DMS114 treated with DMSO at 0.1 percent for 48 hours (cell line): ENCODE results near the gene CHST8.
"Not testable (repeated sequence)": the region's sequence is repeated elsewhere in the genome, so short reads cannot be mapped to it uniquely, and the experiment has no call there.

Experiments used
- DNase-seq: peaks from one replicate; lab custom pipeline; 2025; ENCODE audit not compliant: unreplicated experiment; lab: John Stamatoyannopoulos, UW

Gene CHST8

DNA sequence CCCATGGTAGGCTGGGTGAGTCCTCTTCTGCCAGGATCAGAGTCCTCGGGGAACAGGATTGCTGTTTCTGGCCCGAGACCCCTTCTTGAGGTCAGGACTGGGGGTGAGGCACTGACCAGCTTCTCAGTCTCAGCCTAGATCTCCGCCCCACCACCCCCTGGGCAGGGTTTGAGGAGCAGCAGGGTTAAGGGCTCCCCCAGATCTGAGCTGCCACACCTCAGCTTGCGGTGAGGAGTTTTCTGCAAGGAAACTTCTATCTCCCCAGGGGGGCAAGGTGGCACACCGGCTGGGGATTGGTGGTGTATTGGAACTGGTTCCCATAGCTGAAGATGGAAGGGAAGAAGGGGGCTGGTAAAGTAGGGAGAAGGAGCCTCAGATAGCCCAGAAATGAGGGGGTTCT lies 19.5 kb downstream of the CHST8 start:
- no peak for DNase-seq

DNA sequence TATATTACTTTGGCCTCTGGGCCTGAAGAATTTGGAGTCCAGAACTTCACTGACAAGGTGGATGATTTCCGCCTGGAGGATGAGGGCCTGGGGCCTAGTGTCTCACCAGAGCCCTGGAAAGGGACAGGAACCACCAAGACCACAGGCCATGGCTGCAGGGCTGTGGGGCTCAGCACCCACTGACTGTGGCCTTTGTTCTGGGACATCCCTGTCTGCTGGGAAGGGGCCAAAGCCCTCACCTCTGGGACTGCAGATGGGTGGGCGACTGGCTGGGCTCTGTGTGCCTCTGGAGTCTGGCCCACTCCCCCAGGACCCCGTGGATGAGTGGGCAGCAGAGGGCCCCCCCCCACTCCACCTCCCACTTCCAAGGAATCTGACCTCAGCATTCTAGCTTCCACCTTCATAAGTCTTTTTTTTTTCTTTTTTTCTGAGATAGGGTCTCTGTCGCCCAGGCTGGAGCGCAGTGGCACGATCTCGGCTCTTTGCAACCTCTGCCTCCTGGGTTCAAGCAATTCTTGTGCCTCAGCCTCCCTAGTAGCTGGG lies 20.3 kb downstream of the CHST8 start:
- no peak for DNase-seq

DNA sequence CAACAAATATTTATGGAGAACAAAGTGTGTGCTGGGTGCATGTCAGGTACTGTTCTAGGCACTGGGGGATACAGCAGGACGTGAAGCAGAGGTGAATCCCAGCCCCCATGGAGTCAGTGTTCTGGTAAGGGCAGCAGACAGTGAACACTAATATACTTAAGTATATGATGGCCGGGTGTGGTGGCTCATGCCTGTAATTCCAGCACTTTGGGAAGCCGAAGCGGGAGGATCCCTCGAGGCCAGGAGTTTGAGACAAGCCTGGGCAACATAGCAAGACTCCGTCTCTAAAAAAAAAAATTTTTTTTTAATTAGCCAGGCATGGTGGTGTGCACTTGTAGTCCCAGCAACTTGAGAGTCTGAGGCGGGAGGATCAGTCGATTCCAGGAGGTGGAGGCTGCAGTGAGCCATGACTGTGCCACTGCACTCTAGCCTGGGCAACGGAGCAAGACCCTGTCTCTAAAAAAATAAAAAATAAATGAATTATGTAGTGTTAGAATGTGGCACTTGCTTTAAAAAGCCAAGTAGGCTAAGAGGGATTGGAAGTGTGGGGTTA lies 22.6 kb downstream of the CHST8 start:
- no peak for DNase-seq

DNA sequence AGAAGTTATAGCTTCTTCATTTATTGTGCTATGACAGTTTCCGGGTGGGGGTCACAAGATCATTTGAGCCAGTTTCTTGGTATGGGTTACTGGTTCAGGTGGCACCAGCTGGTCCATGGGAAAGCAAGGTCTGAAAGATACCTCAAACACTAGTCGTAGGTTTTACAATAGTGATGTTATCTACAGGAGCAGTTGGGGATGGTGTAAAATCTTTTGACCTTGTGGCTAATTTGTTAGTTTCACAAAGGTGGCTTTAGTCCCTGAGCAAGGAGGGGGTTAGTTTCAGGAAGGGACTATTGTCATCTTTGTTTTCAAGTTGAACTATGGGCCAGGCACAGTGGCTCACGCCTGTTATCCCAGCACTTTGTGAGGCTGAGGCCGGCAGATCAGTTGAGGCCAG lies 24.6 kb downstream of the CHST8 start:
- no peak for DNase-seq

DNA sequence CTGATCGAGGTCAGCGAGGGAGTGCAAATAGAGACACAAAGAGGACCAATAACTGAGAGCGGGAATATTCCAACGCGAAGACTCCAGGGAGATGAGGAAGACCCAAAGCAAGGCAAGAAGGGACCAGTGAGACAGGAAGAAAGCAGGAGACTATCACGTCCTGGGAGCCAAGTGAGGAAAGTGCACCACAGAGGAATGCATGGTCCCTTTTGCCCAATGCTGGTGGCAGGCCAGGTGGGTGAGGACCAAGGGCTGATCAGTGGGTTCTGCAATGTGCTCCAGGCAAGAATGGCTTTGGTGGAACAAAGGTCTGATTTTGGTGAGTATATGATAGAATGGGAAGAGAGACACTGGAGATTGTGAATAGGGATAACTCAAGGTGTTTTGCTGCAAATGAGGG lies 25.4 kb downstream of the CHST8 start:
- DNase-seq: no peak

DNA sequence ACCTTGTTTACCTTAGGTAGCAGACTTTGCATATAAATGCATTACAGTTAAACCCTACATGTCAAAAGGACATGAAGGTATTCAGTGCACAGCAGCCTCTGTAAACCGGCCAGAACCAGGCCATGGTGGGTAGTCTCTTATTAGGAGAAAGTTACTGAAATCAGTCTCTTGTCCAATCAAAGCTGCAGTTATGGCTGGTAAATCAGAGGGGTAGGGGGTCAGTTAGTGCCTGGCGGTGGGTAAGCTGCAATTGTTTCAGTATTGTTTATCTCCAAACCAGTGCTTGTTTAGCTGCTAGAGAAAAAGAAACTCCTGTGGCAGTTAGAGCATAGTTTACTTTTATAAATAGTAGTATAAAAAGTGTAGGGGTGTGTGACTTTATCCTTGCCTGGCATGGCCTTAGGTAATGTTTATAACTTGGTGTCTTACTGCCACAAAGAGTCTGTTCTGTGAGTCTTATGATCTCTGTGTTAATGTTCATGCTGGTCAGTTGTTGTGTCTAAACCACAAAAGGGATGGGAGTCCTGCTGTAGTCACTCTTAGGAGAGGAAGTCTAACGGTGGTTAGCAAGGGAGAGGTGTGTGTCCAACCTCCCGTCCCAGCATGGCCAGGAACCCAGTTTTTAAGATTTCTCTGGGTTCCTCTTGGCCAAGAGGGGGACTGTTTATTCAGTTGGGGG lies 28.0 kb downstream of the CHST8 start:
- DNase-seq: no peak

- no peak for DNase-seq
Measured at GRCh38 chr19:33653684-33654083, 31.9 kb downstream of the CHST8 start.

DNA sequence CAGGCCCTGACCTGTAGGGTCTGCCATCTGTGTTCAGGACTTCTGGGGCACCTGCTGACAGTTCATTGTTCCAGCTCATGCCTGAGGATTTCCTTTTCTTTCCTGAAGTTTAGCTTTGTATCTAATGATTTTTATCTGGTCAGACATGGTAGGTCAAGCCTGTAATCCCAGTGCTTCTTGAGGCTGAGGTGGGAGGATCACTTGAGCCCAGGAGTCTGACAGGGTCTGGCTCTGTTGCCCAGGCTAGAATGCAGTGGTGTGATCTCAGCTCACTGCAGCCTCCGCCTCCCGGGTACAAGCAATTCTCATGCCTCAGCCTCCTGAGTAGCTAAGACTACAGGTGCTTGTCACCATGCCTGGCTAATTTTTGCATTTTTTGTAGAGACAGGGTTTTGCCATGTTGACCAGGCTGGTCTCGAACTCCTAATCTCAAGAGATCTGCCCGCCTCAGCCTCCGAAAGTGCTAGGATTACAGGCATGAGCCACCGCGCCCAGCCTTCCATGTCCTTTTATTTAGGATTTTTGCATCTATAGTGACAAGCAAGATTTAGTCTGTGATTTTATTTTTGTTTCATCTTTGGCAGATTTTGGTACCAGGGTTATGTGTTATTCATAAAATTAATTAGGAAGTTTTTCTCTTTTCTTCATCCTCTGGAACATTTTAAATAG lies 33.2 kb downstream of the CHST8 start:
- DNase-seq: no peak

- DNase-seq: no peak
Measured at GRCh38 chr19:33659835-33660234, 38.1 kb downstream of the CHST8 start.

GRCh38 chr19:33660410-33661124 lies 38.8 kb downstream of the CHST8 start:
- no peak for DNase-seq

DNA sequence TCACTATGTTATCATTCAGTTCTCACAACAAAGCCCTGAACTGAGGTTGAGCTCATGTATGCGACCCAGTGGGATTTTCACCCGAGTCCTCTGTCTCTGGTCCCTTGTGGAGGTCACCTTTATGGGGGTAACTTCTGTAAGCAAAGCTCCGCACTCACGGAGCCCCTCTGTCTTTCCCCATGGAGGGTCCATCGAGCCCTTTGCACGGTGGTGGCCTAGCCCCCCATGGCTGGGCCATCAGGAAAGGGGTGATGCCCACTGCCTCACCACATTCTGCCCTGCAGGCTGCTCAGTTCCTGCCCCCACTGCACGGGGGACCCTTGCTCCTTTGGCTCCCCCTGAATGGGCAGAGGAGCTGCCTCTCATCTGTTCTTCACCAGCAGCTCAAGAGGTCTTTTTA lies 39.6 kb downstream of the CHST8 start:
- DNase-seq: no peak

DNA sequence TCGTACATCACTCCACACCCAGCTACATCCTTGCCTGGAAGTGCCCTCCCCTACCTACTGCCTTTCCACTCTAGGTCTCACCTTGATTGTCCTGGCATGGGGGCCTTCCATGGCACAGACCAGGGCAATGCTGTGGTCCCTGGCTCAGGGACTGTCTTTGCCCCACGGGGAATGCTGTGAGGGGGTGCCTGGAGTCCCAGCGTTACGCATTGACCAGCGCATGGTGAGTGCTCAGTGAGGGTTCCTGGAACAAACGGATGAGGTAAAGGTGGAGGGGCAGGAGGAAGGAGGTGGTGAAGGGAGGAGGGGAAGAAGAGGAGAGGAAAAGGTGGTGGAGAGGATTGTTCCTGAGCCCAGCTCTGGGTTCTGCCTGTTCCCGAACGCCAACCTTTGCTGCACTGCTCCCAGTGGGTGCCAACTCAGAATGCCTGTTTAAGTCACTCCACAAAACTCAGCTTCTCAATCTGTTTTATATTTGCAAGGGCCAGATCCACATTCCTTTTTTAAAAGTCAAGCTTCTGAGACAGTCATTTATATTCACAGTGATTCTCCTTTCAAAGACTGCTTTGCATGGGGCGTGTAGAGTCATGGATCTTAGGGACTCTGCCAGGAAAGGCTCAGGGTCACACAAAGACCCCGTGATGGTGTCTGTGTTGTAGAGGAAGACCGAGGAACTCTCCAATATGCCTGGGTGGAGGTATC lies 40.8 kb downstream of the CHST8 start:
- no peak for DNase-seq

GRCh38 chr19:33663316-33663715 lies 41.6 kb downstream of the CHST8 start:
- not testable (repeated sequence) for DNase-seq

DNA sequence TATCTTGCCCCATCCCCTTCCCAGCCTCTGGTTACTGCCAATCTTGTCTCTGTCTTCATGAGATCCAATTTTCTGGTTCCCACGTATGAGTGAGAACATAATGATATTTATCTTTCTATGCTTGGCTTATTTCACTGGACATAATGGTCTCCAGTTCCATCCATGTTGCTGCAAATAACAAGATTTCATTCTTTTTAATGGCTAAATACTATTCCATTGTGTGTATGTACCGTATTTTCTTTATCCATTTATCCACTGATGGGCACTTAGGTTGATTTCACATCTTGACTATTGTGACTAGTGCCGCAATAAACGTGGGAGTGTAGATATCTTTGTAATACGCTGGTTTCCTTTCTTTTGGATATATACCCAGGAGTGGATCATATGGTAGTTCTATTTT lies 43.0 kb downstream of the CHST8 start:
- DNase-seq: no peak

DNA sequence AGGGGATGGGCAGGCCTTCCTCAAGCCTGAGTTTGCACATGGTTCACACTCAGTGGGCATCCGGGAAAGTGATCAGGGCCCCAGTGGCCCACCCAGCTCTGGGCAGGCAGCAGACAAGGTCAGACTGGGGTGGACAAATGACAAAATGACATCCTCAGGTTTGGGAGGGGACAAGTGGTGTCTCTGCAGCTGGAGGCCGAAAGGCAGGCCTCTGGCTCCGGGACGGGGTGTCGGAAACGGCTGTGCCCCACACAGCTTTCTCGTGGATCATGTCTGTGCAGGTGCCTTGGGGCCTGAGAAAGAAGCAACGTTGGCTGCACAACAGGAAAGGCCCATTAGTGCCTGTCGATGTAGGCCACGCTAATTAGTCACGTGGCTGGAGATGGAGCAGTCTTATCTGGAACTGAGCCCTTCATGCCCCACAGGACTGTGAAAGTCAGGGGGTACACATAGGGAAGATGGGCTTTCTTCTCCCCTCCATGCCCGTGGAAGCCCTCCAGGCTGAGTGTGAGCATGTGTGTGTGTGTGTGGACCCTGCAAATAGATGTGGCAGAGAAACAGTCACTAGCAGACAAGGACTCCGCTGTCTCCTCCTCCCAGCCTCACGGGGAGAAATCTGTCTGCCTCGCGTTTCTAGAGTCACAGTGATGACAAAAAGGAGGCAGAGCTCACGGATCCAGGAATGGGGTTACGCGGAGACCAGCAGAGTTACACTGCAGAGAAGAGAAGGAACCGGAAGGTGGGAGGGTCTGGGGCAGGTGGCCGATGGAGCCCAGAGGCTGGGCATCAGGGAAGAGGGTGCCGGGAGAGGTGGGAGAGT lies 44.2 kb downstream of the CHST8 start:
- no peak for DNase-seq

DNA sequence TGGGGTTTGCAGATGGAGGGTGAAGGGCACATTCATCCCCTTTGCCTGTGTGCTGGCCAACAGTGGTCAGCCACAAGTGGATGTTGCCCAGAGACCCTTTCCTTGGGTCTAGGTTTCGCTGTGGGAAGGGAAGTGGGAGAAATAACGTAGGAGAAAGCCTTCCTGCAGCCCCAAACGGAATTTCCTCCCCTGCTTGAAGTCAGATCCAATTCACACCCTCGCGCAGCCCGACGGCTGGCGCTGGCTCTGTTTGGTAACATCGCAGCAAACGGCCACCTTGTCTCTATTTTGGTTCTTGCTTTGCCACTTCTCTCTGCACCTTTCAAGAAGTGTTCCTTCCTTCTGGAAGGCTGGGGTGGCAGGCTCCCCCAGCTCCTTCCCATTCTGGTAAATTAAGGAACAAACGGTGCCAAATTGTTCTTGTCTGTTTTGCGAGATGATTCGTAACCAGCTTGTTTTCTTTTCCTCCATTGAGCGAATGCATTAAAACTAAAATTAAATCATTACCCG lies 45.4 kb downstream of the CHST8 start:
- DNase-seq: no peak

DNA sequence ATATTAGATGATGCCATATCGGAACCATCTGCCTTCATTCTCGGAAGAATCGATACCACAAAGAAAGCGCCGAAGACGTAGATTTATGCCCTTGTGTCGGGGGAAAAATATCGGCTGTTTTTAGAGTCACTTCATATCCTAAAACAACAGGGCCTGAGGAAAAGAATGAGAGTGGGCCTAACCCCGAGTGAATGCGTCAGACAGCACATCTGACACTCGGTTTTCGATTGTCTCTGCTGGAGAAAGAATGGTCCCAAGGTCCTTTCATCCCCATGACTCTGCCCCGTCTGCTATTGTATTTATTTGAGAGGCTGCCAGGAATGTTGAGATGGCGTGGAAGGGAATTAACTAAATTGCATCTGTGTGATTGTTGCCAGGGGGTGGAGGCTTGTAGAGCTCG lies 46.1 kb downstream of the CHST8 start:
- no peak for DNase-seq

DNA sequence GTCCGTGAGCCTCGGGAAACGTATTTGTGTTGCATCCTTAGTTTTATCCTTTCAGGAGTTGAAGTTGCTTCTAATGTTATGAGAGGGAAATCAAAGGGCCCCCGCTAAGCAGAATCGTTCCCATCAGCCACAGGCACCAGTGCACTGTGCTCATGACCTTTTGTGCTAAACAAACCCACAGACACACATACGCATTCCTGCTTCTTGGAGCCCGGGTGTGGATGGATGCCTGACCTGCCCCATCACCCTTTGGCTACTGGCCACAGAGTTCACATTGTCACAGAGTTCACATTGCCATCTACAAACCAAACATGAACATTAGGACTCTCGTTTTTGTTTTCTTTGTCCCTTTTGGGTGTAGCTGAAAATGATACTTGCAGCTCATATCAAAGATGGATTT lies 47.2 kb downstream of the CHST8 start:
- no peak for DNase-seq

GRCh38 chr19:33669376-33669775 lies 47.6 kb downstream of the CHST8 start:
- no peak for DNase-seq

DNA sequence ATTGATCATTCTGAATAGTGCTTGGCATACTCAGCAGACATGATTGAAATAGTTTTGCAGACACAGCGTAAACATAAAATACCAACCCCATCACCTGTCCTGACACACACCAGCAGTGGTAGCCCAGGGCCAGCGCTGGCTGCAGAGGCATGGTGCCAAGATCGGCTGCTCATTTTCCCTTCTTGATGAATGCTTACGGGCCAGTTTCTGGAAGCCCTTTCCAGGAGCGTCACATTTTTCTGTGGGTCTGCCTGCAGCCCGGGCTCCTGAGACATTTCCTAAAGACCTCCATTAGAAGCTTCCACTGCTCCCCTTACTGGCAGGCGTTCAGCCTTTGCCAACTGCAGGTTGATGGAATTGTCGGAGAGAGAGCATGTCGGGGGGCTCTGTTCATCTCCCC lies 48.6 kb downstream of the CHST8 start:
- DNase-seq: no peak
